Inflammatory macrophage (primary cell): ENCODE measurements around the gene IL12B.
"Not testable (repeated sequence)": the region's sequence is repeated elsewhere in the genome, so short reads cannot be mapped to it uniquely, and the experiment has no call there.

Source experiments
- DNase-seq, 2 donors: peaks; one replicate each; pipeline ENCODE4 v3.0.0-alpha.2; 2020 to 2022

Gene IL12B

DNA sequence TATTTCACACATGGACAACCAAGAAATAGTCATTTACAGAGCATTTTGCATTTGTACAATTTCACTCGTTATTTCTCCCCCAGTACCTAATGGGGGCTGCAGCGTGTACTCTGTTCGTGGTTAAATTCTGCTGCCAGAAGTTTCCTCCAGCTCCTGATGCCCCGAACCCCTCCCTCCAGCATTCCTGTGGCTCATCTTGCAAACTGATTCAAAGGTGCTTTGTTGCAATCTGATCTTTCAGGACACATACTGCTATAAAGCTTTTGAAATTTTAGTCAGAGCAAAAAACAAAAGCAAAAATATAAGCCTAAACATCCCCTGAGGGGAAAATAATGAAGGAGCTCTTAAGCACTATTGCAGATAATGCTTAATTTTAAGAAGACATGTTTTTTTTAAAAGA lies 39.5 kb downstream of the IL12B start:
- DNase-seq, result no peak

DNA sequence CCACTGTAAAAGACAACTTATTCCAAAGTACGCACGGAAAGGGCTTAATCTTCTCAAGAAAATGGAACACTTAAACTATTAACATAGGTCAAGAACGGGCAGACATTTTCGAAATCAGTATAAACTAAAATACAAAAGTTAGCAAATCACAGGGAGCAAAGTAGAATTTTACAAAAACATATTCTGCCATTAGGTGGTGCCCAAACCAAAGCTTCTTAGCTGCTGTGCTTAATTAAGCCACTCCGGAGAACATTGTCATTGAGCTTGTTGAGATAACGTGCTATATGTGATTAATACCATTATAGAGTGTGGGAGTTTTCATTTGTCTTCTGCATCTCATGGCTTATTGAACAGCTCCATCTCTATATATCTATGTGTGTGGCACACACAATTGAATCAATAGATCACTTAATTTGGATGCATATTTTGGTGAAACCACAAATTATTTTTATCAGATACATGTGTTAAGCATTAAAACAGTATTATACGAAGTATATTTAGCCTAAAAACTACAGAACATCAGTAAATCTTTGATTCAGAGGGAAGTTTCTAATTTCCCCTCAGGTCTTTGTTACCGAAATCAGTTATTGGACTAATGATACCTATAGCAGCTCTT lies 43.8 kb downstream of the IL12B start:
- DNase-seq, result peak; percentile 47 to 66

DNA sequence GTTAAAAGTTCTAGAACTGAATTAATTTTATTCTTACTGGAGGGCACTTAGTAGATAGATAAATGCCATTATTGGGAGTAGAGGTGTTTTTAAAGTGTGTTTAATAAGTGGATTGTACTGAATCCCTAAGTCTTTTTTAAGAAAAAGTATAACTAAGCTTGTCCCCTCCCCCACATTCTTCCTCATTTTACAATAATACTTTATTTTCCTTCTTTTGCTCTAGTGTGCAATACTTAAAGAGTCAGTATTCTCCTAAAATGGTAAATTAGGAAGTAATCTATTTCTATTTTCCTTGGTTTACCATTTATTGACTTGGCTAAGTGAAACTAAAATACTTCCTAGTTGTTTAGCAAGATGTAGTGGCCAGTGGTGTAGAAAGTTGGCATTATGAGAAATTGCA lies 55.6 kb downstream of the IL12B start:
- DNase-seq, result peak in 1 of 2 donors; percentile 46

DNA sequence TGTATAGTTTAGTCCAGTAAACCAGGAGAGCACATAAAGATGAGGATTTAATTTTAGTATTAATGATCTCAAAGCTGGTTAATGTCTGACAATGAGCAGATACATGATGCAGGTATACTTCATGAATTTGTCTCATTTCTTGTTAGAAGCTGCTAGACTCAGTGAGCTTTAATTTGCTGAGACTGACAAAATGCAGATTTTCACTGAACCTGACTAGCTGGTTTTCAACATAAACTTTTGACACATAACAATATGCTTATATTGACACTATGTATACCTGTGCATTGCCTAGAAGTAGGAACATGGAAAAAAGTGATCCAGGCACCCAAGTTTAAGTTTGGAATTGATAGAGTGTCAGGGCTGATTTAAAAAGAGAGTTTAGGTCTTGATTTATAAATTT lies 56.4 kb downstream of the IL12B start:
- DNase-seq, result no peak

DNA sequence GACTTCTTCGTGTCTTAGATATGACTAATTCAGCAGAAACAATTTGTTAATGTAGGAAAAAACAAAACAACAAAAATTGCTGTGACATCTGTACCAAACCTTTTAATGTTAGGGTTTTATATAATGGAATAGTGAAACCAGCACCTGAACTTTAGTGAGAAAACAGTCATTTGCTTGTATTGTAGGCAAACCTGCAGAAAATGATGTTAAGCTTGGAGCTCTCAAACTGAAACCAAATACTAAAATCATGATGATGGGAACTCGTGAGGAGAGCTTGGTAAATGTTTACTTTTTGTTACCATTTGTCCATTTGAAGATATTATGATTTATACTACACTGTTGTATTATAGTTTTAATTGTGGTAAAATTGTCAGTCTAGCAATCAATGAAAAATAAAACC lies 60.6 kb downstream of the IL12B start:
- no peak for DNase-seq

DNA sequence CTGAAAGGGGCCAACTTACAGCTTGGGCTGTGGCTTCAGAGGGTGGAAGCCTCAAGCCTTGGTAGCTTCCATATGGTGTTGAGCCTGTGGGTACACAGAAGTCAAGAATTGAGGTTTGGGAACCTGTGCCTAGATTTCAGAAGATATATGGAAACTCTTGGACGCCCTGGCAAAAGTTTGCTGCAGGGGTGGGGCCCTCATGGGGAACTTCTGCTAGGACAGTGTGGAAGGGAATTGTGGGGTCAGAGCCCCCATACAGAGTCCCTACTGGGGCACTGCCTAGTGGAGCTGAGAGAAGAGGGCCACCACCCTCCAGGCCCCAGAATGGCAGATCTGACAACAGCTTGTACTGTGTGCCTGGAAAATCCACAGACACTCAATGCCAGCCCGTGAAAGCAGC lies 63.5 kb downstream of the IL12B start:
- not testable (repeated sequence) for DNase-seq
